K562 (cell line): ENCODE data around the gene LRP4. TPM values are rescaled to one million over a fixed set of nuclear protein-coding genes. Genes with fewer than 3 reads are reported as not detected.

Experiments
- ATAC-seq: fragments of 200-7000 bp; cut with Tn5 transposase; 3 replicates; pipeline ENCODE4 v1.9.1; 2020; ENCODE audit warnings: moderate library complexity
- BruUV-seq: library from RNA; stranded (reverse); fragments of 400-500 nt; replicated peaks from 2 replicates; lab custom pipeline; 2021; lab: Mats Ljungman, UMichigan
- CTCF ChIA-PET: fragments of 300-600 bp; formaldehyde crosslinking; extraction: SDS; loops from one replicate; lab custom pipeline; 2021; ENCODE audit warnings: low intra/inter-chr PET ratio; lab: Yijun Ruan, JAX
- POLR2A ChIA-PET: fragments of 300-600, 350-650 bp; sonication (Branson Sonifier 250); formaldehyde crosslinking; extraction: SDS; loops from one replicate; lab custom pipeline; 2021; ENCODE audit warnings: antibody characterized with exemption, inconsistent platforms; lab: Yijun Ruan, JAX
- DNase-seq, 4 experiments: peaks; one replicate each; pipeline versions ENCODE4 v3.0.0 to v3.0.0-alpha.2; 2011 to 2018; ENCODE audit warnings: low spot score in 3 of 4, mixed read lengths in 3 of 4; ENCODE audit errors: extremely low read depth in 1 of 4
- FAIRE-seq: peaks from 2 replicates; lab custom pipeline; 2011; peaks lifted over from hg19 to GRCh38; lab: Jason Lieb, UNC
- H2AFZ ChIP-seq: 2 replicates; pipeline ENCODE4 v1.6.0; 2011; ENCODE audit warnings: low read depth, low read length, control low read depth, inconsistent platforms
- H3K27ac ChIP-seq: fragments of 200-600 bp; 3 replicates; pipeline ENCODE4 v1.8.0; 2011; ENCODE audit warnings: low read depth, mild to moderate bottlenecking, control low read depth, inconsistent platforms, low read length, moderate library complexity, mixed read lengths; ENCODE audit errors: extremely low read depth
- H3K27me3 ChIP-seq, 2 experiments: fragments of 300-600 bp in 1 of 2; 2 replicates in 1 of 2; 3 replicates in 1 of 2; pipeline versions ENCODE4 v1.6.0 to v1.8.0; 2011; ENCODE audit warnings: inconsistent platforms in 2 of 2, low read length in 2 of 2, mild to moderate bottlenecking in 1 of 2, mixed read lengths in 1 of 2, moderate library complexity in 1 of 2; ENCODE audit not compliant: control insufficient read depth in 2 of 2, insufficient read depth in 2 of 2
- H3K36me3 ChIP-seq: fragments of 300-600 bp; 3 replicates; pipeline ENCODE4 v1.8.0; 2011; ENCODE audit warnings: mild to moderate bottlenecking, low read length, inconsistent platforms; ENCODE audit not compliant: control insufficient read depth, insufficient read depth
- H3K4me1 ChIP-seq, 2 experiments: fragments of 200-600 bp in 1 of 2; replicated peaks in 1 of 2; 2 replicates in 1 of 2; 3 replicates in 1 of 2; pipeline versions ENCODE4 v1.5.1 to v1.8.0; 2011; ENCODE audit warnings: inconsistent platforms in 2 of 2, low read length in 2 of 2, mild to moderate bottlenecking in 1 of 2, mixed read lengths in 1 of 2, moderate library complexity in 1 of 2; ENCODE audit not compliant: control insufficient read depth in 2 of 2, insufficient read depth in 2 of 2
- H3K4me2 ChIP-seq: 2 replicates; pipeline ENCODE4 v1.6.1; 2011; ENCODE audit warnings: low read length, control low read depth, inconsistent platforms, mixed read lengths; ENCODE audit not compliant: insufficient read depth
- H3K4me3 ChIP-seq: fragments of 200-600 bp; sonication (generic), shearing (Covaris generic); 2 replicates; pipeline ENCODE4 v1.5.1; 2016; ENCODE audit warnings: control low read depth, inconsistent platforms
- H3K79me2 ChIP-seq: fragments of 200-600 bp; 3 replicates; pipeline ENCODE4 v1.8.0; 2011; ENCODE audit warnings: low read length, inconsistent platforms; ENCODE audit not compliant: control insufficient read depth, insufficient read depth
- H3K9ac ChIP-seq, 2 experiments: 2 replicates each; pipeline versions ENCODE4 v1.6.0 to v1.6.1; 2011; ENCODE audit warnings: low read depth in 2 of 2, low read length in 2 of 2, control low read depth in 1 of 2, inconsistent platforms in 1 of 2, mild to moderate bottlenecking in 1 of 2, mixed read lengths in 1 of 2; ENCODE audit not compliant: insufficient read depth in 1 of 2
- H3K9me1 ChIP-seq: one replicate; pipeline ENCODE4 v1.6.0; 2011; ENCODE audit warnings: inconsistent platforms, mild to moderate bottlenecking, low read length, moderate library complexity; ENCODE audit not compliant: control insufficient read depth, insufficient read depth
- H3K9me3 ChIP-seq: replicated peaks from 2 replicates; pipeline ENCODE4 v1.5.1; 2011; ENCODE audit warnings: low read depth, low read length, inconsistent platforms; ENCODE audit not compliant: control insufficient read depth, insufficient read depth
- H4K20me1 ChIP-seq: replicated peaks from 2 replicates; pipeline ENCODE4 v1.6.1; 2011; ENCODE audit warnings: low read length, inconsistent platforms, mixed read lengths; ENCODE audit not compliant: control insufficient read depth, insufficient read depth
- CBFB ChIP-seq: sonication (generic); formaldehyde crosslinking; IDR thresholded peaks from 2 replicates; pipeline ENCODE4 v1.4.0; 2020; ENCODE audit warnings: mild to moderate bottlenecking, missing genetic modification reagents
- HDAC1 ChIP-seq, 2 experiments: fragments of 450-650 bp; IDR thresholded peaks; 2 replicates each; pipeline ENCODE4 v1.6.1; 2016 to 2017; ENCODE audit warnings: inconsistent platforms in 1 of 2, mild to moderate bottlenecking in 1 of 2, moderate library complexity in 1 of 2
- MXI1 ChIP-seq: IDR thresholded peaks from 2 replicates; pipeline ENCODE4 v1.6.1; 2011; ENCODE audit warnings: low read depth, mild to moderate bottlenecking, improper control_type of control experiment, low read length
- NRF1 ChIP-seq, 2 experiments: fragments of 450-650 bp; IDR thresholded peaks in 1 of 2; conservative IDR thresholded peaks in 1 of 2; 2 replicates each; pipeline ENCODE4 v1.6.1; 2014; ENCODE audit warnings: mild to moderate bottlenecking in 2 of 2
- RBFOX2 ChIP-seq: fragments of 200-400 bp; formaldehyde crosslinking; IDR thresholded peaks from 2 replicates; pipeline ENCODE4 v1.6.1; 2017; ENCODE audit warnings: low read depth, mild to moderate bottlenecking, low read length, moderate library complexity
- ZNF12 ChIP-seq: sonication (generic); formaldehyde crosslinking; IDR thresholded peaks from 2 replicates; pipeline ENCODE4 v1.4.0; 2020; ENCODE audit warnings: mild to moderate bottlenecking, missing genetic modification reagents
- ZNF197 ChIP-seq: fragments of 200-800 bp; sonication (Bioruptor generic); IDR thresholded peaks from 2 replicates; pipeline ENCODE4 v1.6.1; 2016; ENCODE audit warnings: low read depth, missing genetic modification characterization, missing compliant biosample characterization
- ZNF551 ChIP-seq: fragments of 250-450 bp; sonication (Bioruptor Pico); IDR thresholded peaks from 2 replicates; pipeline ENCODE4 v1.5.0; 2021; ENCODE audit warnings: mild to moderate bottlenecking, moderate library complexity
- WGBS: fragments of 100-300 bp; shearing (Covaris generic); methylation state at CpG from one replicate; pipeline ENCODE4 v1.1.6; 2016; ENCODE audit warnings: low coverage, mixed read lengths; ENCODE audit not compliant: insufficient coverage; ENCODE audit errors: missing lambda C conversion rate; 5-methylcytosine and 5-hydroxymethylcytosine counted together
- in situ Hi-C: fragments of 300-500 bp; cut with MboI; formaldehyde crosslinking; loops from 4 replicates; pipeline ENCODE4 v1.15.0; 2018; ENCODE audit warnings: inconsistent platforms, mixed read lengths
- intact Hi-C: fragments of 100-400 bp; cut with micrococcal nuclease; formaldehyde crosslinking; loops from 2 replicates; pipeline ENCODE4 v1.14.2; 2022
- polyA plus RNA-seq, 8 experiments: library from polyadenylated mRNA; depleted of rRNA in 4 of 8; stranded (reverse) in 5 of 8; unstranded in 3 of 8; fragments of >200 nt; fragmentation: Nextera tagmentation in 2 of 8; fragmentation: Illumina TruSeq in 1 of 8; extraction: Ambion mirVana in 2 of 8; extraction: Trizol in 1 of 8; gene quantifications; 2 replicates each; pipeline versions ENCODE4 v1.2.1 to v1.2.3, GENCODE V29; 2011 to 2014; ENCODE audit warnings: inconsistent platforms in 1 of 8, missing spikeins in 1 of 8
- total RNA-seq, 7 experiments: library from RNA; depleted of rRNA in 6 of 7; stranded (reverse); fragments of >200 nt in 6 of 7; fragmentation: Illumina TruSeq in 2 of 7; extraction: Trizol in 2 of 7; gene quantifications; 2 replicates each; pipeline versions ENCODE4 v1.2.1 to v1.2.3, GENCODE V29; 2011 to 2021; ENCODE audit warnings: low replicate concordance in 1 of 7
- TF ChIP-seq, protein P1 (sequence below): sonication (generic); formaldehyde crosslinking; IDR thresholded peaks from 2 replicates; pipeline ENCODE4 v1.8.1; 2022; ENCODE audit warnings: missing genetic modification reagents
- TF ChIP-seq, protein P2 (sequence below): fragments of 450-650 bp; IDR thresholded peaks from 2 replicates; pipeline ENCODE4 v1.6.1; 2016; ENCODE audit warnings: borderline replicate concordance

Gene LRP4
- total and polyA plus RNA-seq, 9 of the 15 experiments (the other 6 are each of a cell fraction or from before 2014, with no cell fraction given) = 0.04 to 0.54 (median 0.10) TPM

DNA sequence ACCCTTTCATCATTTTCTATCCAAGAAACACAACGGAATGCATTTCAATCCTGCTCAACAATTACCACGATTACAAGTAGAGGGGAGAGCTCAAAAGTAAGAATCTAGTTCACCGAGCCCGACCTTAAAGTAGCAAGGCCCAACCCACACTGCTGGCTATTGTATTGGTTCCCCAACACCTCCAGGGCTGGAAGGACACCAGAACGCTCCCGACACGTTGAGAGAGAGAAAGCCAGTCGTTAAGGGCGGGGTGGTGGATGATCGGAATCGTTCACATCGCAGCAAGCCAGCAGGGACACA lies 73.0 kb downstream of the LRP4 start:
- Histone ChIP-seq H3K4me2 (peak overlapping the region; percentile 89), H3K4me1 (peaks cover 6 to 18% of the 10 kb centered on the region in 2 experiments; a peak in 3 of 5 replicates), H3K27ac (peak overlapping the region; percentile 93), H3K9me1 (no peaks in the 10 kb centered on the region), H3K27me3 (no peaks in the 10 kb centered on the region), H3K36me3 (peaks cover 25% of the 10 kb centered on the region), H2AFZ (peak overlapping the region; percentile 11), H3K9ac (peak overlapping the region; percentile 90 to 93), H3K9me3 (no peaks in the 10 kb centered on the region), H3K79me2 (peaks cover 57% of the 10 kb centered on the region), H3K4me3 (peak overlapping the region; percentile 76), H4K20me1 (peaks cover 3% of the 10 kb centered on the region; the same call in 1 of the 2 replicates)
- intact Hi-C loops = loop anchor here (2.0 kb wide), 1 partner anchor 19 kb away; no protein-coding TSS in a partner anchor
- in situ Hi-C loops = no loop called here
- FAIRE-seq (no peak), ATAC-seq (no peak), DNase-seq (no peak)
- under 1% methylated on average over 12 of the region's 12 CpGs for WGBS
- CTCF ChIA-PET = interaction anchor here (1.0 kb wide), 1 partner anchor 315 kb away, joined by 3 read pairs; no protein-coding TSS in a partner anchor
- BruUV-seq = no TSS peak
- POLR2A ChIA-PET = interaction anchor here (0.9 to 1.9 kb wide), 4 partner anchors 12 to 19 kb away, joined by 3 to 5 read pairs (median 4); no protein-coding TSS in a partner anchor
- TF ChIP-seq NRF1 (conservative IDR thresholded peaks at IDR 0.05 in 1 of 2, IDR thresholded peaks at IDR 0.05 in 1 of 2) (no peak), MXI1 (0 out of 2 replicates have a peak, but pooled peaks have one; percentile 16), ZNF197 (CRISPR knock-in tag) (no peak), RBFOX2 (no peak), ZNF551 (CRISPR knock-in tag) (no peak), ZNF12 (CRISPR knock-in tag) (0 out of 2 replicates have a peak, but pooled peaks have one; percentile 1), CBFB (no peak), HDAC1 (IDR thresholded peaks at IDR 0.05) (0 out of 4 replicates have a peak, but pooled peaks of 1 of the 2 experiments have one; percentile 14)
- TF ChIP-seq, protein P1, sequence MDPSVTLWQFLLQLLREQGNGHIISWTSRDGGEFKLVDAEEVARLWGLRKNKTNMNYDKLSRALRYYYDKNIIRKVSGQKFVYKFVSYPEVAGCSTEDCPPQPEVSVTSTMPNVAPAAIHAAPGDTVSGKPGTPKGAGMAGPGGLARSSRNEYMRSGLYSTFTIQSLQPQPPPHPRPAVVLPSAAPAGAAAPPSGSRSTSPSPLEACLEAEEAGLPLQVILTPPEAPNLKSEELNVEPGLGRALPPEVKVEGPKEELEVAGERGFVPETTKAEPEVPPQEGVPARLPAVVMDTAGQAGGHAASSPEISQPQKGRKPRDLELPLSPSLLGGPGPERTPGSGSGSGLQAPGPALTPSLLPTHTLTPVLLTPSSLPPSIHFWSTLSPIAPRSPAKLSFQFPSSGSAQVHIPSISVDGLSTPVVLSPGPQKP (CRISPR knock-in tag) = no peak
- TF ChIP-seq, protein P2, sequence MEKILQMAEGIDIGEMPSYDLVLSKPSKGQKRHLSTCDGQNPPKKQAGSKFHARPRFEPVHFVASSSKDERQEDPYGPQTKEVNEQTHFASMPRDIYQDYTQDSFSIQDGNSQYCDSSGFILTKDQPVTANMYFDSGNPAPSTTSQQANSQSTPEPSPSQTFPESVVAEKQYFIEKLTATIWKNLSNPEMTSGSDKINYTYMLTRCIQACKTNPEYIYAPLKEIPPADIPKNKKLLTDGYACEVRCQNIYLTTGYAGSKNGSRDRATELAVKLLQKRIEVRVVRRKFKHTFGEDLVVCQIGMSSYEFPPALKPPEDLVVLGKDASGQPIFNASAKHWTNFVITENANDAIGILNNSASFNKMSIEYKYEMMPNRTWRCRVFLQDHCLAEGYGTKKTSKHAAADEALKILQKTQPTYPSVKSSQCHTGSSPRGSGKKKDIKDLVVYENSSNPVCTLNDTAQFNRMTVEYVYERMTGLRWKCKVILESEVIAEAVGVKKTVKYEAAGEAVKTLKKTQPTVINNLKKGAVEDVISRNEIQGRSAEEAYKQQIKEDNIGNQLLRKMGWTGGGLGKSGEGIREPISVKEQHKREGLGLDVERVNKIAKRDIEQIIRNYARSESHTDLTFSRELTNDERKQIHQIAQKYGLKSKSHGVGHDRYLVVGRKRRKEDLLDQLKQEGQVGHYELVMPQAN = 0 out of 2 replicates have a peak, but pooled peaks have one; percentile 21
